HG03039 (cell line): ENCODE data around the gene RAI1.

Experiments
- ATAC-seq: cut with Tn5 transposase; IDR thresholded peaks from one replicate; pipeline ENCODE4 v1.9.1; 2021; ENCODE audit warnings: mild to moderate bottlenecking, moderate library complexity; ENCODE audit not compliant: unreplicated experiment

Gene RAI1

GRCh38 chr17:17812211-17813054 lies 131.2 kb downstream of the RAI1 start:
- ATAC-seq = no peak

GRCh38 chr17:17813055-17813724 lies 131.9 kb downstream of the RAI1 start:
- ATAC-seq = no peak

- ATAC-seq = no peak
These were observed 132.5 kb downstream of the RAI1 start for GRCh38 chr17:17813725-17814095.

GRCh38 chr17:17814162-17815061 lies 133.2 kb downstream of the RAI1 start:
- no peak for ATAC-seq

- no peak for ATAC-seq
These were observed 133.8 kb downstream of the RAI1 start for GRCh38 chr17:17815062-17815406.

GRCh38 chr17:17815436-17816200 lies 134.4 kb downstream of the RAI1 start:
- ATAC-seq = no peak

GRCh38 chr17:17816240-17816814 lies 135.1 kb downstream of the RAI1 start:
- no peak for ATAC-seq

GRCh38 chr17:17816831-17817551 lies 135.7 kb downstream of the RAI1 start:
- ATAC-seq = no peak

GRCh38 chr17:17817552-17817947 lies 136.3 kb downstream of the RAI1 start:
- no peak for ATAC-seq

GRCh38 chr17:17818088-17818526 lies 136.8 kb downstream of the RAI1 start:
- no peak for ATAC-seq

GRCh38 chr17:17819111-17819510 lies 137.9 kb downstream of the RAI1 start:
- ATAC-seq = no peak

- ATAC-seq = peak; percentile 31
These were observed 138.3 kb downstream of the RAI1 start for GRCh38 chr17:17819561-17819995.

GRCh38 chr17:17820046-17820445 lies 138.8 kb downstream of the RAI1 start:
- no peak for ATAC-seq

- ATAC-seq = no peak
These were observed 139.4 kb downstream of the RAI1 start for GRCh38 chr17:17820463-17821158.

GRCh38 chr17:17822189-17822588 lies 140.9 kb downstream of the RAI1 start:
- no peak for ATAC-seq

GRCh38 chr17:17822616-17823015 lies 141.4 kb downstream of the RAI1 start:
- ATAC-seq = no peak

- no peak for ATAC-seq
These were observed 142.3 kb downstream of the RAI1 start for GRCh38 chr17:17823433-17824118.

GRCh38 chr17:17824119-17824782 lies 143.0 kb downstream of the RAI1 start:
- ATAC-seq = no peak
